Hematopoietic multipotent progenitor cell treated with erythropoietin and hydrocortisone succinate and interleukin-3 and kit ligand, for 17 days (in vitro differentiated cells): ENCODE data around the gene STOML2.
A peak's percentile ranks its signal among the peaks of the same experiment; 100 is the strongest.

Experiments
- DNase-seq: peaks from one replicate; pipeline ENCODE4 v3.0.0-alpha.2; 2015; ENCODE audit warnings: low spot score

STOML2 gene

DNA sequence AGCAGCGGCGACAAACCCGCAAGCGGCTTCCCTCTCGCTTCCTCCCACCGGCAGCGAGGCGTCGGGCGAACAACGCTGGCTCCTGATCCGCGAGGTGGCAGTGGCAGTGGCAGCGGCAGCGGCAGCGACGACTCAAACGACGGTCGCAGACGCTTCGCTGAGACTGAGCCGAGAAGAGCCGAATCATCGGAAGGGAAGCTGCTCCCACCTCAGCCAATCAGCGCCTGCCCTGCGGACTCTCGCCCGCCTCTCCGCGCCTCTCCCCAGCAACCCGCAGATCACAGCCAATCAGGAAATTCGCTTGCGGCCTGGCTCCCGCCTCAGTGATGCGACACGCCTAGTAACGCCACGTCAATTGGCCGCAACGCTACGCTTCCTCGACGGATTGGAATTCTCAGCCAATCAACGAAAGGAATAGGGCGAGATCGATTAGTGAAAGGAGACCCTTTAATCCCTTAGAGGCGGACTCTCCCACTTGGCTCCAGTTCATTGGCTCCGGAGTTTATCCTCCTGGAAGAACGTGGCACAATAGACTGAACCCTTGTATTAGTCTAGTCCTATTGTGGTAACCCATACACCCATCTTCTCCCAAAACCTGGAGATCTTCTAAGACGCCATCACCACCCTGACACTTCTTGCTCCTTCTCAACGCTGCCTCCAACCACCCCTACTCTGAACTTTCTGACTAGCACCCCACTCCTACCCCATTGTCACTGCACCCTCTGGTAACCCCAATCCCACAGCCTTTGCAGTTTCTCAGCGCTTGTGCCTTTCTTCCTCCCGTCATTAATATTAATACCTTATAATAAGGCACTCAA lies 30.3 kb downstream of the STOML2 start, which contains the start of gene VCP:
VCP (minus strand) TSS at position 165 of the 818 bp plus-strand sequence. CDS start 272 bp downstream, outside the sequence.
- DNase-seq, result peak; percentile 99

DNA sequence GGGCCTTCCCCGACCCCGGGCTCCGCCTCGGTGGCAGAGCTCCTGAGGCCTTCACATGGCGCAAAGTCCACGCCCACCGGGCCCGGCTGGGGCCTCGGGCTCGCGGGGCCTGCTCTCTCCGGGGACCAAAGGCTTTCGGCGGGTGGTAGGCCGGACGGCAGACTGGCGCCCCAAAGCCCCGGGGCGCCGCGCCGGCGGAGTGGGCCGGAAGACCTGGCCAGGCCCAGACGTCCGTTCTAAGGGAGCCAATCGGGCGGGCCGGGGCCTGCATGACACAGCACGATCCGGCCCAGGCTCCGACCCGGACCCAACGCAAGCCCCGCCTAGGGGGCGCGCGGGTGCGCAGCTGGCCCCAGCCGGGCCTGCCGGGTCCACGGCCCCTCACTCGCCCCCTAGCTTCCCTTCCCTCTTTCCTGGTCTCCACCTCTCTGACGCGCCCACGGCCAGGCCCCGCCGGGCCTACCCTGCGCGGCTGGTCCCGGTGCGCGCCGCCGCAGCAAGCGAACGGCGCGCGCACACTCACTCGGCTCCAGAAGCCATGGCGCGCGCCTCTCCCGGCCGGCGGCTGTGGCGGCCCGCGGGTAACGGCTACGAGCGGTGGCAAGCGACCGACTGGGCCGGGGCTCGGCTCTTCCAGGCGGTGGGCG lies 31.0 kb downstream of the STOML2 start:
- peak; percentile 90 for DNase-seq

- peak; percentile 27 for DNase-seq
Measured at GRCh38 chr9:35070823-35071813, 31.8 kb downstream of the STOML2 start.

DNA sequence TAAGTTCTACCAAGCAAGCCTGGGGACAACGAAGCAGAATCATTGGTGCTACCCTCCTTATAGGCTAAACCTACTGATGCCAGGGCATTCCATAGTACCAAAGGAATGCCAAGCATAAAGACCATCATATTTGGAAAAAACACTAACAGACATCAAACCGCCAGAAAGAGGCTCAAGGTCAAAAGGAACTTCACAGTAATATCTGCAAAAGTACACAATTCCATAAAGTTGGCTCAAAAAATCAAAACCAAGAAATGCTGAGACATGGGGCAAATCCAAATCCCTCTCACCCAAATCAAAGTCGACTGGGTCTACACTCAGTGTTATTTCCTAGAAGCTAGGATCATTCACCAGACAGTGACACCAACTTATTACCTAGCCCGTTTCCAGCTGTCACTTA lies 33.9 kb downstream of the STOML2 start:
- no peak for DNase-seq

GRCh38 chr9:35067056-35067455 lies 35.9 kb downstream of the STOML2 start:
- no peak for DNase-seq

- DNase-seq, result no peak
Measured at GRCh38 chr9:35060548-35061207, 42.3 kb downstream of the STOML2 start.

DNA sequence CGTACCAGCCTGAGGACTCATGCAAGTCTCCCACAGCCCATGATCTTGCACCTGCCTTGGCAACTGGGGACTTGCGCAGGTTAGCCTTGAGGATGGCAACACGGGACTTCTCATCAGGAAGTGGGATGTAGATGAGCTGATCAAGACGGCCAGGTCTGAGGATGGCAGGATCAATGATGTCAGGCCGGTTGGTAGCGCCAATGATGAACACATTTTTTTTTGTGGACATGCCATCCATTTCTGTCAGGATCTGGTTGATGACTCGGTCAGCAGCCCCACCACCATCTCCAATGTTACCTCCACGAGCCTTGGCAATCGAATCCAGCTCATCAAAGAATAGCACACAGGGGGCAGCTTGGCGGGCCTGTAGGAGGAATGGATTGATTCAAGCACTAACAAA lies 43.5 kb downstream of the STOML2 start:
- DNase-seq, result no peak

GRCh38 chr9:35057271-35057620 lies 45.7 kb downstream of the STOML2 start:
- no peak for DNase-seq

DNA sequence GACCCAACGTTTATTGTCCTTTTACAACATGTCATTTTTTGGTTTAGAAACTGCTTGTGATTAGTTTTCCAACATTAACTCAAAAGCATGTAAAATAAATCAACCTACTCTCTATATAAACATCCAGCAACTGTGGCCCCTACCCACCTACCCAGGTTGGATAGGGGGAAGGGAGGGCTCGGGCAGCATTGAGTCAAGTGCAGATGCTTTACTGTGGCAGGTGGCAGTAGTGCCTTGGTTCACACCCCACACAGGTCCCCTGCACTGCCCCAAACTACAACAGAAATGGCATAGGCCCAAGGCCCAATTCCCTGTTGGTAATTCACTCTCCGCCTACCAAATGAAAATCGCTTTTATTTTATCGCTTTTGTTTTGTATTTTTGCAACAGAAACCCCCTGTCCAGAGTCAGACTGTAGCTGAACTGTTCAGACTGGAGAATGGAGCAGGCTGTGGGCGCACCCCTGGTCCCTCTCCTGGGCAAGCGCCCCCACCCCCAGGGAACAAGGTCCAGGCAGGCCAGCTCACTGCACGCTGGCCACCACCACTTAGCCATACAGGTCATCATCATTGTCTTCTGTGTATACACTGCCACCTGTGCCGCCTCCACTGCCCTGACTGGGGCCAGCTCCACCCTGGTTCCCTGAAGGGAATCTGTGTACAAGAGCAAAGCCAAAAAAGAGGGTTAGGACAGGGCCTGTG lies 46.2 kb downstream of the STOML2 start:
- DNase-seq, result no peak

DNA sequence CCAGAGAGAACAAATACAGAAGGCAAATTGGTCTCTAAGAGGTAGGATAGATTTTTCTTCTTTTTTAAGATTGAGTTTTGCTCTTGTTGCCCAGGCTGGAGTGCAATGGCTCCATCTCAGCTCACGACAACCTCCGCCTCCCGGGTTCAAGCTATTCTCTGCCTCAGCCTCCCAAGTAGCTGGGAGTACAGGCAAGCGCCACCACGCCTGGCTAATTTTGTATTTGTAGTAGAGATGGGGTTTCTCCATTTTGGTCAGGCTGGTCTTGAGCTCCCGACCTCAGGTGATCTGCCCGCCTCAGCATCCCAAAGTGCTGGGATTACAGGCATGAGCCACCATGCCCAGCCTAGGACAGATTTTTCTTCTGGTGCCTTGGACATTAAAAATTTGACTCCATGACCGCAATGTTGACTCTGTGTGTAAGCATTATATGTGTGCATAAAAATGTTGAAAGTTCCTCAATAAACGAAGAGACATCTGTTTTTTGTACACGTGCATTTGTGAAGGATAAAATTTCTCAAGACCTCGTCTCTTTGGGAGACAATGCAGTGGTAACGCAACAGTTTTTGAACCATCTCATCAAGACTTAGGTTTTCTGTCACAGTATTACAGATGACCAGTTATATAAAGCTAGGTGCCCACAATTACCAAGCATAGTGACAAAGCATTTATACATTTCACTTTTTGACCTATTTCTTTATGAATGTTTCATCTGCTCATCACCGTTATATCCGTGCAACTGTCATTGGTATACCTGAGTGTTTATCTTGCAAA lies 47.9 kb downstream of the STOML2 start:
- DNase-seq, result no peak

DNA sequence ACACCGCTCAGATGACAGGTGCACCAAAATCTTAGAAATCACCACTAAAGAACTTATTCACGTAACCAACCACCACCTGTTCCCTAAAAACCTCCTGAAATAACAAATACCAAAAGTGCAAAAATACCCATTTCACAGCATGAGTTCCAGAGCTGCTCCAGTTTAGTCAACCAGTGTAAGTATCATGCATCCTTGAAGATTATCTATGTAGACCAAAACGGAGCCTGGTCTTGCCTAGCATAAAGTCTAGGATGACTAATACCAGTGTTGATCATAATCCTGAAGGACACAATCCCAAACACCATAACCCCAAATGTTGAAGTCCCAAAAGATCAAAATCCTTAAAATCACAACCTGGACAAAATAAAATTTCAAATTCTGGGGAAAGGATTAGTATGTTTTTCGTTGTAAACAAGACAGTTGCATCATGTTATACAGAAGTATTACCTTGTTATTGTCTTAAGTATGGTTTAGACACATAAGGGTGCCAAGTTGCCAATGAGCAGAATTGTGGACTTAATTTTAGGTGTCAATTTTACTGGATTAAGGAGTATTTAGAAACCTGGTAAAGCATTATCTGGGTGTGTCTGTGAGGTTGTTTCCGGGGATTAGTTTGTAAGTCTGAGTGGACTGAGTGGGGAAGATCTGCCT lies 48.6 kb downstream of the STOML2 start:
- DNase-seq, result no peak

GRCh38 chr9:35051069-35051967 lies 51.6 kb downstream of the STOML2 start:
- peak; percentile 45 for DNase-seq
